Endothelial cell of umbilical vein (primary cell): ENCODE results near the gene ANKRD33. TPM values are rescaled to one million over a fixed set of nuclear protein-coding genes. Genes with fewer than 3 reads are reported as not detected.

Source experiments
- BruUV-seq: library from RNA; stranded (reverse); fragments of 400-500 nt; replicated peaks from 2 replicates; lab custom pipeline; 2021; lab: Mats Ljungman, UMichigan
- CTCF ChIA-PET: fragments of 300-600, 350-600 bp; sonication (Branson Sonifier 250); formaldehyde crosslinking; loops from one replicate; lab custom pipeline; 2021; ENCODE audit warnings: antibody characterized with exemption, inconsistent platforms; lab: Charles Lee
- POLR2A ChIA-PET: fragments of 300-600, 350-600 bp; sonication (Branson Sonifier 250); formaldehyde crosslinking; loops from one replicate; lab custom pipeline; 2021; ENCODE audit warnings: antibody characterized with exemption, inconsistent platforms; lab: Charles Lee
- DNase-seq: peaks from one replicate; pipeline ENCODE4 v3.0.0-alpha.2; 2011; ENCODE audit warnings: low read depth, low spot score
- FAIRE-seq: peaks from 2 replicates; lab custom pipeline; 2011; peaks lifted over from hg19 to GRCh38; lab: Jason Lieb, UNC
- H2AFZ ChIP-seq: 2 replicates; pipeline ENCODE4 v1.6.0; 2012; ENCODE audit warnings: low read depth, low read length, control low read depth, inconsistent platforms
- H3K27ac ChIP-seq: 2 replicates; pipeline ENCODE4 v1.5.1; 2011; ENCODE audit warnings: low read depth, mild to moderate bottlenecking, control low read depth, low read length, moderate library complexity; ENCODE audit not compliant: insufficient read depth
- H3K27me3 ChIP-seq, 2 experiments: 2 replicates each; pipeline versions ENCODE4 v1.6.0 to v1.6.1; 2011; ENCODE audit warnings: low read length in 2 of 2, mixed read lengths in 1 of 2; ENCODE audit not compliant: control insufficient read depth in 2 of 2, insufficient read depth in 2 of 2
- H3K36me3 ChIP-seq, 2 experiments: 2 replicates in 1 of 2; 3 replicates in 1 of 2; pipeline ENCODE4 v1.5.1; 2011; ENCODE audit warnings: low read length in 2 of 2, mild to moderate bottlenecking in 1 of 2, moderate library complexity in 1 of 2; ENCODE audit not compliant: control insufficient read depth in 2 of 2, insufficient read depth in 2 of 2; ENCODE audit errors: extremely low read depth in 1 of 2
- H3K4me1 ChIP-seq: 3 replicates; pipeline ENCODE4 v1.5.1; 2011; ENCODE audit warnings: mild to moderate bottlenecking, low read length; ENCODE audit not compliant: control insufficient read depth, insufficient read depth; ENCODE audit errors: extremely low read depth
- H3K4me2 ChIP-seq: 2 replicates; pipeline ENCODE4 v1.6.1; 2011; ENCODE audit warnings: low read length, control low read depth, mixed read lengths; ENCODE audit not compliant: insufficient read depth
- H3K4me3 ChIP-seq, 3 experiments: fragments of 200-600 bp in 1 of 3; sonication (generic), shearing (Covaris generic) in 1 of 3; replicated peaks in 1 of 3; 2 replicates each; pipeline ENCODE4 v1.5.1; 2011 to 2016; ENCODE audit warnings: control low read depth in 3 of 3, low read length in 3 of 3, mild to moderate bottlenecking in 2 of 3, inconsistent platforms in 1 of 3, low read depth in 1 of 3, moderate library complexity in 1 of 3; ENCODE audit not compliant: insufficient read depth in 1 of 3
- H3K79me2 ChIP-seq: 2 replicates; pipeline ENCODE4 v1.6.0; 2012; ENCODE audit warnings: low read length, inconsistent platforms; ENCODE audit not compliant: control insufficient read depth, insufficient read depth
- H3K9ac ChIP-seq: replicated peaks from 2 replicates; pipeline ENCODE3; 2011; ENCODE audit warnings: low read length, control low read depth; ENCODE audit not compliant: insufficient read depth; ENCODE audit errors: extremely low read depth
- H3K9me1 ChIP-seq: replicated peaks from 3 replicates; pipeline ENCODE4 v1.6.0; 2011; ENCODE audit warnings: mild to moderate bottlenecking, low read length; ENCODE audit not compliant: control insufficient read depth, insufficient read depth; ENCODE audit errors: extremely low read depth
- H3K9me3 ChIP-seq: replicated peaks from 2 replicates; pipeline ENCODE4 v1.5.1; 2012; ENCODE audit warnings: low read length, inconsistent platforms; ENCODE audit not compliant: control insufficient read depth, insufficient read depth
- H4K20me1 ChIP-seq: replicated peaks from 2 replicates; pipeline ENCODE3; 2011; ENCODE audit warnings: mild to moderate bottlenecking, low read length; ENCODE audit not compliant: control insufficient read depth, insufficient read depth; ENCODE audit errors: extremely low read depth
- GATA2 ChIP-seq: IDR thresholded peaks from 2 replicates; pipeline ENCODE4 v1.7.0; 2011; ENCODE audit warnings: low read depth, mild to moderate bottlenecking, moderate library complexity, mixed read lengths, low read length; ENCODE audit not compliant: insufficient read length, insufficient read depth
- JUN ChIP-seq: IDR thresholded peaks from 2 replicates; pipeline ENCODE4 v1.6.1; 2011; ENCODE audit warnings: borderline replicate concordance, low read depth; ENCODE audit not compliant: insufficient read length, insufficient read depth
- POLR2A ChIP-seq: IDR thresholded peaks from 2 replicates; pipeline ENCODE4 v1.6.1; 2012; ENCODE audit warnings: low read depth, mild to moderate bottlenecking, control low read depth, low read length
- POLR2AphosphoS5 ChIP-seq: IDR thresholded peaks from 2 replicates; pipeline ENCODE4 v1.6.1; 2012; ENCODE audit warnings: low read depth, mild to moderate bottlenecking, control low read depth, low read length, moderate library complexity; ENCODE audit not compliant: insufficient read depth
- dilution Hi-C: fragments of 300-500 bp; cut with MboI; formaldehyde crosslinking; loops from one replicate; pipeline ENCODE4 v1.15.0; 2019; ENCODE audit warnings: low sequenced_read_pairs; ENCODE audit not compliant: extremely low pct_ligation_motif_present
- intact Hi-C: fragments of 100-400 bp; cut with micrococcal nuclease; formaldehyde crosslinking; loops from one replicate; pipeline ENCODE4 v1.10.0; 2022
- polyA plus RNA-seq, 4 experiments: library from polyadenylated mRNA; depleted of rRNA in 3 of 4; stranded (reverse) in 3 of 4; unstranded in 1 of 4; fragments of >200 nt; gene quantifications; 2 replicates each; pipeline versions ENCODE4 v1.2.1 to v1.2.3, GENCODE V29; 2011 to 2012; ENCODE audit warnings: missing spikeins in 1 of 4
- total RNA-seq: library from RNA; stranded (reverse); gene quantifications from 2 replicates; pipeline ENCODE4 v1.2.3, GENCODE V29; 2021
- TF ChIP-seq, protein P1 (sequence below), 2 donors: IDR thresholded peaks; 1 replicate in 1 of 2; 2 replicates in 1 of 2; pipeline ENCODE4 v1.5.1; 2011; ENCODE audit warnings: low read length in 2 of 2, mild to moderate bottlenecking in 2 of 2, moderate library complexity in 2 of 2, control low read depth in 1 of 2, inconsistent platforms in 1 of 2, low read depth in 1 of 2; ENCODE audit not compliant: insufficient read depth in 1 of 2; ENCODE audit errors: extremely low read depth in 1 of 2

Gene ANKRD33
- total and polyA plus RNA-seq, 2 donors (not counting 3 experiments of a cell fraction or from before 2014, with no cell fraction given), result 0.80 to 1.2 TPM

DNA sequence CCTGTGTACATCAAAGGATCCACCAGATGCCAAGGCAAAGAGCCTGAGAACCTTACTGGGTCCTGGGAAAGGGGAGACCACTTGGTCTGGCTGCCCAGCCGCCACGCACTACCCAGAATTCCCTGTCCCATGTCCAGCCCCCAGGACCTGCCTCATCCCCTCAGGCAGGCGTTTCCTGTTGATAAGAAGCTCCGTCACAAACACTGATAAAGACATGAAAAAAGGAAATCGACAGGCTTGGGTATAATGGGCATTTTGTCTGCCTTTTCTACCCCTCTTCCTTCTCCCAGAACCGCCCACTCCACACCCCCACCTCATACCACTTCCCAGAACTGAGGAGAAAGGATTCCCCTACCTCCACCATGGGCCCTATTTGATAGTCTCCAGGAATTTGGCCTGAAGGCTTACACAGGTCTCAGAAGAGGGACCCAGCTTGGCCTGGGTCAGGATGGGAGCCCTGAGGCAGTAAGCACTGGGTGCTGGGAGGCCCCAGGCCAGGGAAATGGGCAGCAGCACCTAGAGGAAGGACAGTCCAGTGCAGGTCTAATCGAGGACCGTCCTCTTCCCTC lies 38.2 kb downstream of the ANKRD33 start:
- BruUV-seq, result TSS peak; percentile 3
- CTCF ChIA-PET, result interaction anchor here (0.6 to 12.8 kb wide), 20 partner anchors 12 to 100 kb away, joined by 3 to 393 read pairs (median 5); partner anchors contain the start of gene ANKRD33
- intact Hi-C loops, result loop anchor here (1.0 kb wide), 5 partner anchors 14 to 97 kb away; partner anchors contain the start of gene ACVR1B
- H3K79me2 ChIP-seq, result no peaks in the 10 kb centered on the region
- peak overlapping the region; percentile 99 for H3K27ac ChIP-seq
- peaks cover 0 to 3% of the 10 kb centered on the region in 2 experiments for H3K36me3 ChIP-seq
- dilution Hi-C loops, result no loop called here
- peak overlapping the region; percentile 10 for H2AFZ ChIP-seq
- no peak overlapping the region for H3K4me3 ChIP-seq
- peak overlapping the region; percentile 86 for H3K9ac ChIP-seq
- TF ChIP-seq GATA2 (peak; percentile 95), POLR2AphosphoS5 (peak; percentile 93), POLR2A (peak; percentile 66), JUN (no peak)
- TF ChIP-seq, protein P1, sequence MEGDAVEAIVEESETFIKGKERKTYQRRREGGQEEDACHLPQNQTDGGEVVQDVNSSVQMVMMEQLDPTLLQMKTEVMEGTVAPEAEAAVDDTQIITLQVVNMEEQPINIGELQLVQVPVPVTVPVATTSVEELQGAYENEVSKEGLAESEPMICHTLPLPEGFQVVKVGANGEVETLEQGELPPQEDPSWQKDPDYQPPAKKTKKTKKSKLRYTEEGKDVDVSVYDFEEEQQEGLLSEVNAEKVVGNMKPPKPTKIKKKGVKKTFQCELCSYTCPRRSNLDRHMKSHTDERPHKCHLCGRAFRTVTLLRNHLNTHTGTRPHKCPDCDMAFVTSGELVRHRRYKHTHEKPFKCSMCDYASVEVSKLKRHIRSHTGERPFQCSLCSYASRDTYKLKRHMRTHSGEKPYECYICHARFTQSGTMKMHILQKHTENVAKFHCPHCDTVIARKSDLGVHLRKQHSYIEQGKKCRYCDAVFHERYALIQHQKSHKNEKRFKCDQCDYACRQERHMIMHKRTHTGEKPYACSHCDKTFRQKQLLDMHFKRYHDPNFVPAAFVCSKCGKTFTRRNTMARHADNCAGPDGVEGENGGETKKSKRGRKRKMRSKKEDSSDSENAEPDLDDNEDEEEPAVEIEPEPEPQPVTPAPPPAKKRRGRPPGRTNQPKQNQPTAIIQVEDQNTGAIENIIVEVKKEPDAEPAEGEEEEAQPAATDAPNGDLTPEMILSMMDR (IDR thresholded peaks at IDR 0.05; ENCODE audit: extremely low read depth in 1 of 2, insufficient read depth in 1 of 2, low read depth in 1 of 2, low read length in 2 of 2), result peak in 1 of 2 donors; percentile 2
- H3K4me2 ChIP-seq, result peak overlapping the region; percentile 53
- POLR2A ChIA-PET, result interaction anchor here (0.6 to 1.8 kb wide), 7 partner anchors 8 to 81 kb away, joined by 3 to 9 read pairs (median 5); partner anchors contain the start of gene TAMALIN
- FAIRE-seq (peak; percentile 95), DNase-seq (peak; percentile 98)
- peaks cover 54% of the 10 kb centered on the region for H3K4me1 ChIP-seq
- no peaks in the 10 kb centered on the region for H3K9me3 ChIP-seq
- H4K20me1 ChIP-seq, result no peaks in the 10 kb centered on the region
- H3K9me1 ChIP-seq, result no peaks in the 10 kb centered on the region
- H3K27me3 ChIP-seq, result no peaks in the 10 kb centered on the region
